H1 (cell line): ENCODE measurements around the gene METTL9. TPM values are rescaled to one million over a fixed set of nuclear protein-coding genes. Genes with fewer than 3 reads are reported as not detected.

Source experiments
- CTCF ChIA-PET: fragments of 300-600 bp; sonication (Branson Sonifier 250); formaldehyde crosslinking; loops from one replicate; lab custom pipeline; 2021; ENCODE audit not compliant: partially characterized antibody; lab: Charles Lee
- POLR2A ChIA-PET: fragments of 300-600 bp; sonication (Branson Sonifier 250); formaldehyde crosslinking; loops from one replicate; lab custom pipeline; 2021; ENCODE audit warnings: inconsistent platforms; ENCODE audit not compliant: partially characterized antibody; lab: Charles Lee
- DNase-seq, 2 experiments: peaks; one replicate each; pipeline versions ENCODE4 v3.0.0 to v3.0.0-alpha.2; 2010 to 2022; ENCODE audit warnings: low spot score in 2 of 2, low read depth in 1 of 2, mixed read lengths in 1 of 2
- FAIRE-seq: peaks from 2 replicates; lab custom pipeline; 2011; peaks lifted over from hg19 to GRCh38; lab: Jason Lieb, UNC
- H2AFZ ChIP-seq: 2 replicates; pipeline ENCODE4 v1.8.1; 2012; ENCODE audit warnings: low read length, inconsistent platforms
- H2AK5ac ChIP-seq: 2 replicates; pipeline ENCODE4 v1.6.1; 2013; ENCODE audit warnings: low read depth, low read length
- H2BK120ac ChIP-seq: replicated peaks from 2 replicates; pipeline ENCODE3; 2013; ENCODE audit warnings: low read depth, low read length, inconsistent platforms
- H2BK12ac ChIP-seq: 2 replicates; pipeline ENCODE4 v1.6.1; 2013; ENCODE audit warnings: low read depth, low read length
- H2BK15ac ChIP-seq: 2 replicates; pipeline ENCODE4 v1.6.1; 2013; ENCODE audit warnings: low read length
- H2BK20ac ChIP-seq: 2 replicates; pipeline ENCODE4 v1.6.1; 2013; ENCODE audit warnings: low read length
- H2BK5ac ChIP-seq: 2 replicates; pipeline ENCODE4 v1.6.1; 2013; ENCODE audit warnings: low read depth, low read length
- H3K14ac ChIP-seq: 2 replicates; pipeline ENCODE4 v1.6.1; 2013; ENCODE audit warnings: inconsistent platforms; ENCODE audit not compliant: insufficient read length
- H3K18ac ChIP-seq: 2 replicates; pipeline ENCODE4 v1.6.1; 2013; ENCODE audit warnings: low read length; ENCODE audit errors: extremely low read depth
- H3K23ac ChIP-seq: 2 replicates; pipeline ENCODE4 v1.6.1; 2013; ENCODE audit warnings: inconsistent platforms; ENCODE audit not compliant: insufficient read length
- H3K23me2 ChIP-seq: 2 replicates; pipeline ENCODE4 v1.6.1; 2013; ENCODE audit warnings: low read depth, low read length
- H3K27ac ChIP-seq: 2 replicates; pipeline ENCODE4 v1.6.1; 2011; ENCODE audit warnings: low read depth, low read length, inconsistent platforms
- H3K27me3 ChIP-seq, 4 experiments: replicated peaks in 1 of 4; 1 replicate in 1 of 4; 2 replicates in 3 of 4; pipeline versions ENCODE4 v1.6.1 to v1.8.1; 2011 to 2013; ENCODE audit warnings: low read length in 3 of 4, mild to moderate bottlenecking in 3 of 4, inconsistent platforms in 2 of 4, mixed read lengths in 2 of 4, moderate library complexity in 1 of 4; ENCODE audit not compliant: control insufficient read depth in 3 of 4, insufficient read depth in 3 of 4; ENCODE audit errors: extremely low read depth in 1 of 4
- H3K36me3 ChIP-seq, 4 experiments: 2 replicates each; pipeline versions ENCODE4 v1.6.1 to v1.8.1; 2011 to 2013; ENCODE audit warnings: mild to moderate bottlenecking in 4 of 4, low read length in 3 of 4, moderate library complexity in 2 of 4, control low read depth in 1 of 4, inconsistent platforms in 1 of 4; ENCODE audit not compliant: insufficient read depth in 4 of 4, control insufficient read depth in 2 of 4
- H3K4ac ChIP-seq: replicated peaks from 2 replicates; pipeline ENCODE3; 2013; ENCODE audit warnings: low read length, low read depth, mixed read lengths, inconsistent platforms; ENCODE audit not compliant: insufficient read length
- H3K4me1 ChIP-seq, 4 experiments: replicated peaks in 1 of 4; 1 replicate in 1 of 4; 2 replicates in 3 of 4; pipeline versions ENCODE4 v1.6.1 to v1.8.1; 2011 to 2013; ENCODE audit warnings: low read length in 3 of 4, inconsistent platforms in 2 of 4, mixed read lengths in 1 of 4; ENCODE audit not compliant: insufficient read depth in 4 of 4, control insufficient read depth in 3 of 4
- H3K4me2 ChIP-seq, 2 experiments: 2 replicates each; pipeline versions ENCODE4 v1.6.1 to v1.8.1; 2011 to 2013; ENCODE audit warnings: low read depth in 2 of 2, low read length in 2 of 2, control low read depth in 1 of 2, inconsistent platforms in 1 of 2, mild to moderate bottlenecking in 1 of 2; ENCODE audit not compliant: insufficient read depth in 1 of 2
- H3K4me3 ChIP-seq, 4 experiments: fragments of 200-600, 300-600 bp in 1 of 4; sonication (generic), shearing (Covaris generic), sonication (Bioruptor Twin) in 1 of 4; 2 replicates each; pipeline versions ENCODE4 v1.5.1 to v1.8.1; 2011 to 2016; ENCODE audit warnings: low read length in 4 of 4, low read depth in 3 of 4, control low read depth in 2 of 4, inconsistent platforms in 2 of 4, mild to moderate bottlenecking in 2 of 4, mixed read lengths in 1 of 4, moderate library complexity in 1 of 4; ENCODE audit not compliant: insufficient read depth in 2 of 4; ENCODE audit errors: extremely low read depth in 1 of 4
- H3K56ac ChIP-seq: replicated peaks from 2 replicates; pipeline ENCODE3; 2013; ENCODE audit warnings: low read depth, mild to moderate bottlenecking, mixed read lengths, low read length, inconsistent platforms; ENCODE audit not compliant: insufficient read length
- H3K79me1 ChIP-seq: 2 replicates; pipeline ENCODE4 v1.6.1; 2013; ENCODE audit warnings: low read depth, low read length, control low read depth
- H3K79me2 ChIP-seq, 2 experiments: 2 replicates each; pipeline versions ENCODE4 v1.6.1 to v1.8.1; 2012 to 2013; ENCODE audit warnings: low read length in 2 of 2, mild to moderate bottlenecking in 2 of 2, inconsistent platforms in 1 of 2; ENCODE audit not compliant: insufficient read depth in 2 of 2, control insufficient read depth in 1 of 2
- H3K9ac ChIP-seq, 4 experiments: replicated peaks in 1 of 4; 1 replicate in 1 of 4; 2 replicates in 3 of 4; pipeline versions ENCODE4 v1.6.1 to v1.8.1; 2011 to 2013; ENCODE audit warnings: low read depth in 3 of 4, low read length in 3 of 4, control low read depth in 2 of 4, mild to moderate bottlenecking in 2 of 4, moderate library complexity in 2 of 4, inconsistent platforms in 1 of 4; ENCODE audit errors: extremely low read depth in 1 of 4
- H3K9me3 ChIP-seq, 2 experiments: 2 replicates each; pipeline versions ENCODE4 v1.6.1 to v1.8.1; 2012 to 2013; ENCODE audit warnings: mild to moderate bottlenecking in 2 of 2, moderate library complexity in 2 of 2, control low read depth in 1 of 2, inconsistent platforms in 1 of 2, low read depth in 1 of 2, low read length in 1 of 2, mixed read lengths in 1 of 2; ENCODE audit not compliant: insufficient read depth in 2 of 2
- H4K20me1 ChIP-seq, 2 experiments: replicated peaks in 1 of 2; 2 replicates each; pipeline versions ENCODE3 to v1.8.1; 2011 to 2013; ENCODE audit warnings: inconsistent platforms in 2 of 2, low read length in 2 of 2, mild to moderate bottlenecking in 1 of 2; ENCODE audit not compliant: insufficient read depth in 2 of 2, control insufficient read depth in 1 of 2
- H4K5ac ChIP-seq: 2 replicates; pipeline ENCODE4 v1.6.1; 2013; ENCODE audit warnings: low read length, low read depth, mixed read lengths, inconsistent platforms; ENCODE audit not compliant: insufficient read length
- H4K8ac ChIP-seq: 2 replicates; pipeline ENCODE4 v1.8.0; 2013; ENCODE audit warnings: mild to moderate bottlenecking, moderate library complexity, low read length, inconsistent platforms; ENCODE audit not compliant: insufficient read depth; ENCODE audit errors: extremely low read depth
- H4K91ac ChIP-seq: replicated peaks from 2 replicates; pipeline ENCODE3; 2013; ENCODE audit warnings: low read length, mixed read lengths, inconsistent platforms; ENCODE audit not compliant: insufficient read length
- CREB1 ChIP-seq: IDR thresholded peaks from 2 replicates; pipeline ENCODE4 v1.6.1; 2012; ENCODE audit warnings: inconsistent platforms
- CTBP2 ChIP-seq: IDR thresholded peaks from 2 replicates; pipeline ENCODE4 v1.7.0; 2011; ENCODE audit warnings: borderline replicate concordance, mild to moderate bottlenecking, moderate library complexity, mixed read lengths, low read length; ENCODE audit not compliant: insufficient read depth, insufficient read length
- FOSL1 ChIP-seq: IDR thresholded peaks from 2 replicates; pipeline ENCODE4 v1.6.1; 2011; ENCODE audit warnings: mild to moderate bottlenecking, low read depth, low read length, moderate library complexity; ENCODE audit not compliant: insufficient read depth
- KDM1A ChIP-seq: fragments of 200-600, 300-600 bp; sonication (generic); IDR thresholded peaks from 2 replicates; pipeline ENCODE4 v1.7.1; 2016; ENCODE audit warnings: mild to moderate bottlenecking, low read length, borderline replicate concordance
- MAX ChIP-seq: IDR thresholded peaks from 2 replicates; pipeline ENCODE4 v1.6.1; 2012; ENCODE audit warnings: inconsistent platforms
- RNF2 ChIP-seq: fragments of 200-900, 300-1000 bp; sonication (generic); IDR thresholded peaks from 2 replicates; pipeline ENCODE4 v1.7.1; 2016; ENCODE audit warnings: borderline replicate concordance, low read depth, mild to moderate bottlenecking, antibody characterized with exemption, low read length; ENCODE audit not compliant: poor library complexity, severe bottlenecking; ENCODE audit errors: missing control alignments
- RXRA ChIP-seq: IDR thresholded peaks from 2 replicates; pipeline ENCODE4 v1.6.1; 2011; ENCODE audit warnings: low read depth, mild to moderate bottlenecking, low read length, moderate library complexity; ENCODE audit not compliant: insufficient read depth
- SIRT6 ChIP-seq: IDR thresholded peaks from one replicate; pipeline ENCODE4 v1.7.1; 2012; ENCODE audit warnings: low read length, inconsistent platforms
- SIX5 ChIP-seq: IDR thresholded peaks from 2 replicates; pipeline ENCODE4 v1.6.1; 2011; ENCODE audit warnings: mild to moderate bottlenecking, low read depth, low read length
- SRF ChIP-seq: IDR thresholded peaks from 2 replicates; pipeline ENCODE4 v1.6.1; 2011; ENCODE audit warnings: mild to moderate bottlenecking, low read depth, low read length, moderate library complexity
- TAF7 ChIP-seq: optimal IDR thresholded peaks from 2 replicates; pipeline ENCODE3; 2011; ENCODE audit warnings: low read depth, mild to moderate bottlenecking, inconsistent platforms, low read length, moderate library complexity, borderline replicate concordance
- USF2 ChIP-seq: IDR thresholded peaks from 2 replicates; pipeline ENCODE4 v1.6.1; 2011; ENCODE audit warnings: low read length, improper control_type of control experiment
- WGBS, 2 experiments: shearing (Covaris generic) in 1 of 2; methylation state at CpG; one replicate each; pipeline versions ENCODE4 v1.1.6 to v1.1.7; 2013 to 2015; ENCODE audit warnings: low lambda C conversion rate in 2 of 2, mixed read lengths in 2 of 2, inconsistent platforms in 1 of 2, low coverage in 1 of 2, missing lambda C conversion rate in 1 of 2; ENCODE audit not compliant: insufficient replicate concordance in 2 of 2, insufficient coverage in 1 of 2, insufficient read length in 1 of 2; ENCODE audit errors: extremely low coverage in 1 of 2, missing lambda C conversion rate in 1 of 2; 5-methylcytosine and 5-hydroxymethylcytosine counted together
- polyA plus RNA-seq, 7 experiments: library from polyadenylated mRNA; depleted of rRNA in 3 of 7; stranded (reverse) in 5 of 7; unstranded in 2 of 7; fragments of >200 nt in 5 of 7; fragments of 200-250 nt in 2 of 7; gene quantifications; 1 replicate in 5 of 7; 2 replicates in 1 of 7; 4 replicates in 1 of 7; pipeline versions ENCODE4 v1.2.1 to v1.2.3, GENCODE V29; 2011 to 2013; ENCODE audit warnings: missing spikeins in 2 of 7, mixed read lengths in 2 of 7
- total RNA-seq: library from RNA; stranded (reverse); fragmentation: NEBNext Ultra II Directional; extraction: Animal tissue kit (Norgen Biotek cat#: 25700); gene quantifications from 2 replicates; pipeline ENCODE4 v1.2.1, GENCODE V29; 2021

Gene METTL9
- total and polyA plus RNA-seq, 2 of the 8 experiments (the other 6 are each of a cell fraction or from before 2014, with no cell fraction given): 45.4 to 112 TPM

- no peak overlapping the region for H3K23ac ChIP-seq
- peaks cover 10% of the 10 kb centered on the region for H3K79me1 ChIP-seq
- H3K14ac ChIP-seq: no peak overlapping the region
- H3K9me3 ChIP-seq: no peaks in the 10 kb centered on the region
- no peaks in the 10 kb centered on the region for H3K23me2 ChIP-seq
- no peak overlapping the region for H2BK20ac ChIP-seq
- H3K36me3 ChIP-seq: no peaks in the 10 kb centered on the region; a peak in 2 of 8 replicates
- no peak overlapping the region for H3K4me3 ChIP-seq
- DNase-seq (no peak), FAIRE-seq (no peak)
- H2BK120ac ChIP-seq: no peak overlapping the region
- no peak overlapping the region for H3K4ac ChIP-seq
- H2AK5ac ChIP-seq: no peak overlapping the region
- 59% methylated on average over 3 of the region's 3 CpGs; no CpG with 5 or more reads in 1 of the 2 experiments for WGBS, 2 experiments
- no peak overlapping the region for H4K5ac ChIP-seq
- peak overlapping the region; percentile 18 to 28; a peak in 3 of 4 replicates for H3K4me2 ChIP-seq
- H2BK15ac ChIP-seq: no peak overlapping the region
- no peak overlapping the region for H2BK5ac ChIP-seq
- no peak overlapping the region for H3K18ac ChIP-seq
- no peak overlapping the region for H2AFZ ChIP-seq
- no peak overlapping the region for H4K91ac ChIP-seq
- H4K20me1 ChIP-seq: peaks cover 10 to 12% of the 10 kb centered on the region in 2 experiments
- H2BK12ac ChIP-seq: no peak overlapping the region
- CTCF ChIA-PET: interaction anchor here (0.7 to 3.0 kb wide), 5 partner anchors 9 to 47 kb away, joined by 3 to 9 read pairs (median 3); no protein-coding TSS in a partner anchor
- no peak overlapping the region for H4K8ac ChIP-seq
- no peak overlapping the region for H3K27ac ChIP-seq
- no peaks in the 10 kb centered on the region for H3K27me3 ChIP-seq
- H3K9ac ChIP-seq: no peak overlapping the region
- POLR2A ChIA-PET: interaction anchor here (1.2 kb wide), 1 partner anchor 9 kb away, joined by 4 read pairs; no protein-coding TSS in a partner anchor
- H3K56ac ChIP-seq: no peak overlapping the region
- H3K4me1 ChIP-seq: peaks cover 6 to 28% (median 11%) of the 10 kb centered on the region in 4 experiments; a peak in 6 of 7 replicates
- peaks cover 12 to 98% of the 10 kb centered on the region in 2 experiments for H3K79me2 ChIP-seq
- TF ChIP-seq CTBP2 (no peak), TAF7 (no peak), MAX (no peak), SIX5 (no peak), RXRA (no peak), USF2 (no peak), FOSL1 (no peak), CREB1 (no peak), SRF (no peak), RNF2 (no peak), KDM1A (no peak), SIRT6 (no peak)
Measured at GRCh38 chr16:21610006-21610544, 10.7 kb downstream of the METTL9 start.
